ENCODE data around the gene RBM5. TPM values are rescaled to one million over a fixed set of nuclear protein-coding genes. Genes with fewer than 3 reads are reported as not detected.

The RBM5 gene
- total RNA-seq, 1 experiment from 2014 or later, result 128 TPM

- Histone ChIP-seq H3K4me1 (ENCODE audit: insufficient read depth, low read length) (no peaks in the 10 kb centered on the region), H3K4me2 (ENCODE audit: low read length) (no peak overlapping the region), H3K27me3 (ENCODE audit: low read length) (no peaks in the 10 kb centered on the region), H3K36me3 (ENCODE audit: low read depth, low read length) (no peaks in the 10 kb centered on the region), H3K27ac (ENCODE audit: low read length) (no peak overlapping the region), H3K79me2 (ENCODE audit: low read length) (no peaks in the 10 kb centered on the region), H2AFZ (ENCODE audit: low read length) (no peak overlapping the region), H3K4me3 (ENCODE audit: low read length) (no peak overlapping the region), H3K9me2 (replicated peaks; ENCODE audit: low read length) (no peaks in the 10 kb centered on the region), H3K9ac (ENCODE audit: low read length) (no peak overlapping the region), H3K9me3 (ENCODE audit: low read length) (no peaks in the 10 kb centered on the region), H4K20me1 (ENCODE audit: low read length) (no peaks in the 10 kb centered on the region), H3F3A (ENCODE audit: low read length, unreplicated experiment) (no peaks in the 10 kb centered on the region)
- ChIA-PET POLR2A (ENCODE audit: unreplicated experiment) (no interaction called here), CTCF (no interaction called here)
- TF ChIP-seq CTCF (conservative IDR thresholded peaks at IDR 0.05; ENCODE audit: low read depth, low read length) (no peak), EZH2phosphoT487 (IDR thresholded peaks at IDR 0.05; ENCODE audit: borderline replicate concordance, low read length) (no peak), EZH2 (IDR thresholded peaks at IDR 0.05; ENCODE audit: low read length, unreplicated experiment) (no peak)
- intact Hi-C loops (cut with micrococcal nuclease), result no loop called here
- DNase-seq (no peak), ATAC-seq (no peak)
- BruUV-seq (replicated peaks), result no TSS peak
These were observed 43.9 kb downstream of the RBM5 start for GRCh38 chr3:50132421-50133282.

GRCh38 chr3:50133283-50133615 lies 44.5 kb downstream of the RBM5 start:
- Histone ChIP-seq H3K27ac (ENCODE audit: low read length) (no peak overlapping the region), H3K27me3 (ENCODE audit: low read length) (no peaks in the 10 kb centered on the region), H3K79me2 (ENCODE audit: low read length) (no peaks in the 10 kb centered on the region), H3K36me3 (ENCODE audit: low read depth, low read length) (no peaks in the 10 kb centered on the region), H2AFZ (ENCODE audit: low read length) (no peak overlapping the region), H3F3A (ENCODE audit: low read length, unreplicated experiment) (no peaks in the 10 kb centered on the region), H3K9me2 (replicated peaks; ENCODE audit: low read length) (no peaks in the 10 kb centered on the region), H3K9me3 (ENCODE audit: low read length) (no peaks in the 10 kb centered on the region), H3K4me2 (ENCODE audit: low read length) (no peak overlapping the region), H3K4me1 (ENCODE audit: insufficient read depth, low read length) (peaks cover 2% of the 10 kb centered on the region), H3K4me3 (ENCODE audit: low read length) (no peak overlapping the region), H3K9ac (ENCODE audit: low read length) (no peak overlapping the region), H4K20me1 (ENCODE audit: low read length) (no peaks in the 10 kb centered on the region)
- no peak for TF ChIP-seq EZH2phosphoT487 (IDR thresholded peaks at IDR 0.05; ENCODE audit: borderline replicate concordance, low read length)
- no peak for TF ChIP-seq EZH2 (IDR thresholded peaks at IDR 0.05; ENCODE audit: low read length, unreplicated experiment)
- no peak for TF ChIP-seq CTCF (conservative IDR thresholded peaks at IDR 0.05; ENCODE audit: low read depth, low read length)
- ChIA-PET POLR2A (ENCODE audit: unreplicated experiment) (no interaction called here), CTCF (no interaction called here)
- no peak for ATAC-seq
- intact Hi-C loops (cut with micrococcal nuclease), result no loop called here
- no TSS peak for BruUV-seq (replicated peaks)
- no peak for DNase-seq

- no peaks in the 10 kb centered on the region for H3K36me3 ChIP-seq (ENCODE audit: low read depth, low read length)
- BruUV-seq (replicated peaks), result no TSS peak
- ATAC-seq, result no peak
- H3K9ac ChIP-seq (ENCODE audit: low read length), result no peak overlapping the region
- no peak for DNase-seq
- ChIA-PET CTCF (no interaction called here), POLR2A (ENCODE audit: unreplicated experiment) (no interaction called here)
- no peaks in the 10 kb centered on the region for H3K9me3 ChIP-seq (ENCODE audit: low read length)
- H2AFZ ChIP-seq (ENCODE audit: low read length), result no peak overlapping the region
- H3K27me3 ChIP-seq (ENCODE audit: low read length), result no peaks in the 10 kb centered on the region
- no peaks in the 10 kb centered on the region for H3K79me2 ChIP-seq (ENCODE audit: low read length)
- H3K27ac ChIP-seq (ENCODE audit: low read length), result no peak overlapping the region
- H3K9me2 ChIP-seq (replicated peaks; ENCODE audit: low read length), result no peaks in the 10 kb centered on the region
- intact Hi-C loops (cut with micrococcal nuclease), result no loop called here
- peaks cover 11% of the 10 kb centered on the region for H3K4me1 ChIP-seq (ENCODE audit: insufficient read depth, low read length)
- no peak overlapping the region for H3K4me2 ChIP-seq (ENCODE audit: low read length)
- no peaks in the 10 kb centered on the region for H3F3A ChIP-seq (ENCODE audit: low read length, unreplicated experiment)
- H3K4me3 ChIP-seq (ENCODE audit: low read length), result no peak overlapping the region
- no peaks in the 10 kb centered on the region for H4K20me1 ChIP-seq (ENCODE audit: low read length)
- TF ChIP-seq EZH2phosphoT487 (IDR thresholded peaks at IDR 0.05; ENCODE audit: borderline replicate concordance, low read length), result no peak
- TF ChIP-seq EZH2 (IDR thresholded peaks at IDR 0.05; ENCODE audit: low read length, unreplicated experiment), result no peak
- TF ChIP-seq CTCF (conservative IDR thresholded peaks at IDR 0.05; ENCODE audit: low read depth, low read length), result no peak
These were observed 45.6 kb downstream of the RBM5 start for GRCh38 chr3:50134367-50134766.

All from PC-3 (cell line).